Measurements from ENCODE around the gene TMEM164.

TMEM164 gene

DNA sequence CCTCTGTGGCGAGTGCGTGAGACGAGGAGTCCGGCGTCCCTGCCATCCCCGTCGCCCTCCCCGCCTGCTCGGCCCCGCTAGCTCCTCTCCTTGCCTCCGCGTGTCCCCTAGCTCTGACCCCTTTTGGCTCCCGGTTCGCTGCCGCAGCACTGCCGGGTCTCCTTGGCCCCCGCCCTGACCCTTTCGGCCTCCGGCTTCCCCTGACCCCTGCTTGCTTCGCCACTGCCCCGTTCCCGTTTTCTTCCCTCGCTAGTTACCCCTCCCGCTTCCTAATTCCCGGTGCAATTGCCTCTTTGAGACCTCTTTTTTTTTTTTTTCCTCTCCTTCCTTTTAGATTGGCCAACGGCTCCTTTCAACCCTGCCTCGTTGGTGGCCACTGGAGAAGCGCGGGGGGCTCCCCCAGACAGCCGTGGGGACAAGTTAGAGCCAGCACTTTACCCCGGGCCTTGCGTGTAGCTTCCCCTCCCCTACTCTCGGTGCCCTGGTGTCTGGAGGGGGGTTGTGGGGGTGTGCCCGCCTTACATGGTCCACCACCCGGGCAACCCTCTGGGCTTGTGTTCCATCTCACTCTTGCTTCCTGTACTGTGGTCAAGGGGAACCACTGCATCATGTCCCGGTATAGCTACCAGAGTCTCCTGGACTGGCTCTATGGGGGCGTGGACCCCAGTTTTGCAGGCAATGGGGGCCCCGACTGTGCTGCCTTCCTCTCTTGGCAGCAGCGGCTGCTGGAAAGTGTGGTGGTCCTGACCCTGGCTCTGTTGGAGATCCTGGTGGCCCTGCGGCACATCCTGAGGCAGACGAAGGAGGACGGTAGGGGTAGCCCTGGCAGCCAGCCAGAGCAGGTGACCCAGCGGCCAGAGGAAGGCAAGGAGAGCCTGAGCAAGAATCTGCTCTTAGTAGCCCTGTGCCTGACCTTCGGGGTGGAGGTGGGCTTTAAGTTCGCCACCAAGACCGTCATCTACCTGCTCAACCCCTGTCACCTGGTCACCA, 548 bp downstream of the TMEM164 start:
- no peak for DNase-seq (ENCODE audit: low read depth)

DNA sequence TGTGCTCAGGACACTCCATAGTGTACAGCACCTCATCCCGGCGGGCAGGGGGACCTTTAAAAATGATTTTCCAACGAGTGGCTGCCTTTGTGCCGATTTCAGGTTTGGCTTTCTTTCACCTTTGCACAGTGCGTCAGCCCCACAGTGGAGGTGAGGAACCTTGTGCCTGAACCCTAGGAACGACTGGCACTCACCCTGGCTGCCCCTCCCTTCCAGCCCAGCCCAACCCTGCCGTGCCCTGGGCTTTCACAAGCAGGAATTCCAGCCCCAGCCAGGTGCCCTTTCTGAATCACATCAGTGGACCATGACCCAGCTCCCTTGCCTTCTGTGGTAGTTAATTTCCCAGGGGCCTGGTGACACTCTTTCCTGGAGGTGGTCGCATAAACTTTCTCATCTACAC, 1.3 kb downstream of the TMEM164 start:
- DNase-seq (ENCODE audit: low read depth), result no peak

DNA sequence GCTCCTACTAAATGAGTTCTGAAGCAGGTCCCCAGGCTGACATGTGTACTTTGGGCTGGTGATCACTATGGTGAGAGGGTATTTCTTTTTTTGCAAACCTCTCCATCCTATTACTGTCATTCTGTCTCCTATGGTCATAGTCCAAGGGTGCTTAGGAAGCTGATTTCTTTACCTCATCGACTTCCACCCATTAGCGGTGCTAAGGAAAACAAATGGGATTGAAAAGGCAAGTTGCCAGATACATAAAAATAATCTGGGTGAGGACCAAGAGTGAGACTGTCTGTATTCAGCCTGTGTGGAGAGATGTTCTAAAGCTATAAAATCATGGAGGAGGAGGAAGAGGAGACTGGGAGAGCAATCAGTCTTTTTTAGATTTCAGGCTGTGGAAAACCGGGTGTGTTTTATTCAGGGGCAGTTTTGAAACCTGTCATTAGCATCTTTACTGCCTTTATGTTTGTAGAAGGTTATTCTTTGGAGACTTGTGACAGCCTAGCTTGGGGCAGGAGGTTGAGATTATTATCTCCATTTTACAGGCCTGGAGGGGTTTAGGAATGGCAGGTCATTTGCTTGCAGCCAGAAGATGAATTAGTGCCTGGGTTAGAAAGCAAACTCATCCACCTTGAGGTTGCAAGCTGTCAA, 1.9 kb downstream of the TMEM164 start:
- DNase-seq (ENCODE audit: low read depth), result no peak

DNA sequence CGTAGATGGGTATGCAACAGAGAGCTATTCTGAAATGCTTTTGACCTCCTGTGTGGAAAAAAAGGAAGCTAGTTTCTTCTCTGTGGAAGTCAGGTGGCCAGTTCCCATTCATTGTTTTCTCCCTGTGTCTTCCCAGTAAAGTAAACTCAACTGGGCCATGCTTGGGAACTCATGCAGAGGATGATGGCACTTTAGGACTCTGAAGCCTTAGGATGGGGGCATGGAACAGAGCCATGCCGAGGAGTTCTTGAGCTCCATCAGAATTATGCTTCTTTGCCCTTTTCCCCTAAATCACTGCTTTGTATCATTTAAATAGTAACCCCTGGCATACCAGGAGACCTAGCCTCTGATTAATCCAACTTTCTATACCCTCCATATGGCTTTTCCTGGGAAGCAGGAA, 3.2 kb downstream of the TMEM164 start:
- DNase-seq (ENCODE audit: low read depth), result no peak

DNA sequence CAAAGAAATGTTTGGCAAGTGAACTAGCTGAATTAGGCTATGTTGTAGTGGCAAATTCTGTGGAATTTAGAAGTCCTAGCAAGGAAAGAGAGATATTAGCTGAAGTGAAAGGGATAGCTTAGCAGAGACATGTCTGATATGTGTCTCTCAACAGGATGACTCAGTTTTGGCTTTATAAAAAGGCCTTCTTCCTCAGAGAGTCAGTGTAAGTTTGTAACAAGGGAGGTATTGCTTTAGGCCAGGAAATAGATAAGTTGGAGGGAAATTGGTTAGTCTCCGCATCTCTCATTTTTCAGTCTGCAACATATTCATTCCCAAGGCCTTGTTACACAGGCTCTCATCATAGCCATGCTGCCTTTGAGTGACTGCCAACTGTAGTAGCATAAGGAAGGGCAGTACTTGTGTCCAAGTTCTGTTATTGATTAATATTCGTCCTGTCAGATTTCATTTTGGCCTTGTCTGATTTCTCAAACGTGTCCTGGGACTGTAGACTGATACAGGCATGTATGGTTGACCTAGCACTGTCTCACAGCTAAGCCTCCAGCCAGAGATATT, 4.0 kb downstream of the TMEM164 start:
- no peak for DNase-seq (ENCODE audit: low read depth)

DNA sequence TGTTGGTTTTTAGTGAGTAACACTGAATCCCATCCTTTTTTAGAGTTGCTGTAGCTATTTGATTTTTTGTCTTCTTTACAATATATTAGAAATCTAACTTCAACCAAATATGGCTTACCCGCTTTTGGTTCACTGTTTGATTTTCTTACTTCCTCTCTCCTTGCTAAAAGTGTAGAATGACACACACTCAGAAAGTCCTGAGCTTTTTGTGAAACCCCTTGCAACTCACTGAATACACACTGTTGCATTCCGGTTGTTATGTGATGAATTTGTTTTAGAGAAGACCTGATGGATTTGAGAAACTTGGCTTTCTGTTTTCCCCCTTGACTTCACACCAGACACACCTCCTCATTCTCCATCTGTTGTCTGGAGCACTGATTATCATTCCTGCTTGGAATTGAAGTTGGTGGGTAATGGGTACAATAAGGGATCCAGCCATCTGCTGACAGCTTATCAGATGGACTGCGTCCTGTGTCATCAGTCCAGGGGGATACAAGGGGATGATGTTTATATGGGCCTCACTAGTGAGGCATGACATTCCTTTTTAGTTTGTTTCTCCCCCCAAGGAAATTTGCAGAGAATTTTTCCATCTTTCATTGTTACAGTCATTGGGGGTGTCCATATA, 5.2 kb downstream of the TMEM164 start:
- no peak for DNase-seq (ENCODE audit: low read depth)

- no peak for DNase-seq (ENCODE audit: low read depth)
These were observed 10.0 kb downstream of the TMEM164 start for GRCh38 chrX:110012818-110013485.

- DNase-seq (ENCODE audit: low read depth), result no peak
These were observed 11.1 kb downstream of the TMEM164 start for GRCh38 chrX:110013968-110014367.

GRCh38 chrX:110015032-110015431, 12.1 kb downstream of the TMEM164 start:
- no peak for DNase-seq (ENCODE audit: low read depth)

DNA sequence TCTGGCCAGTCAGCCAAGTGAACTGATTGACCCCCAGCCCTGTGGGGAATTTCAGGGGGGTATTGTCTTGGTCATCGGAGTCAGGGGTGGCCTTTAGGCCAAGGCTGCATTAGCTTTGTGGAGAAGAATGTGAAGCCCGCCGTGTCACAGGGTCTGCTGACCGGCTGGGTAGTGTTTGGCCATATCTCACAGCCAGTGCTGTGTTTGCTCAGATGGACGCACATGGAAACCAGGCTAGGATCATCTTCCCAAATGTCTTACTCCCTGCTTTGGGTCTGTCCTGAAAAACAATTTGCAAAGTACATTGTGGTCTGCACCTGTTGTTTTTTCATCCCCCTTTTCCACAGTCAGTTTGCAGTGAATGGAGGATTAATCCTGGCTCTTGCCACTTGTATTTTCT, 13.0 kb downstream of the TMEM164 start:
- DNase-seq (ENCODE audit: low read depth), result no peak

DNA sequence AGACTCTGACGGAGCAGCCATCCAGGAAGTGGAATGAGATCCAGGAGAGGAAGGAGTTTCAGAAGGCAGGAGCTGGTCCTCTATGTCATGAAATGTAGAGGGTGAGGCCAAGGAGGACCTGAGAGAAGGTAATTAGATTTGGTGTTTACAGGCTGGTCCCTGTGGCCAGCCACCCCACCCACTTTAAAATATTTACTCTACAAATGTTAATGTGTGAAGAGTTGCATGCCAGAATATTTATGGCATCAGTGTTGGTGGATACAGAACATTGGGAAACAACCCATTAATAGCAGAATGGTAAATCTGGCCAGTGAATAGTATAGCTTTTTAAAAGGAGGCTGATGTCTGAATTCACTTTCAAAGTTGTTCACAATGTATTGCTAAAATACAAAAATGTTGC, 17.6 kb downstream of the TMEM164 start:
- DNase-seq (ENCODE audit: low read depth), result no peak

DNA sequence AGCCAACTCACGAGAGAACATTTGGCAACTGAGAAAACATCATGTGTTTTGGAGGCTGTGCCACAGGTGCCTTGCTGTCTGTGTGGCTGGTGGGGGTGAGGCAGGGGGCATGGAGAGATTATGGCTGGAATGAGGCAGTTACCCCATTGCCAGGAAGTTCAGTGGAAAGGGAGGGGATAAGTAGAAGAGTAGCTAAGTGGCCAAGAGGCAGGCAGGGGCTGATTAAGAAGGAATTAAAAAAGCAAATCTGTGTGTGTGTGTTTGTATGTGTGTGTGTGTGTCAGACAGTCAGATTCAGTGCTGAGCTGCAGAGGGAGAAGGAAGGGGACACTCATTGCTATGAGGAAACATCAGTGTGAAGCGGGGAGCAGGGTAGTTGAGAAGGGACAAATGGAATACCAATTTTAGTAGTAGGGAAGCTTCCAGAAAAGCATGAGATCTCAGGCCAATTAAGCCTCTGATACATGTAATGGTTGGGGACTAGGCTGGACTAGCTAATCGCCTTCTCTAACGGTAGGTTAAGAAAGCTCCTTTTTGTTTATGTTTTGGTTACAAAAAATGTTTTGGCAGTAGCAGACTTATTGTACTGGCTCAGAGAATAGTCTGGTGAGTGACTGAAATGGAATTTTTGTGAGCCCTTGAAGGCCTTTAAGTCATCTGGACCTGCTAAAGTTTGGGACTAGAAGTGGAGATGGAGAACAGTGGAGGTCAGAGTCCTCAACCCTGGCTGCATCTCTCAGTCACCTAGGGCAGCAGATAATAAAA, 18.5 kb downstream of the TMEM164 start:
- DNase-seq (ENCODE audit: low read depth), result no peak

GRCh38 chrX:110022599-110023448, 19.9 kb downstream of the TMEM164 start:
- no peak for DNase-seq (ENCODE audit: low read depth)

- no peak for DNase-seq (ENCODE audit: low read depth)
These were observed 22.5 kb downstream of the TMEM164 start for GRCh38 chrX:110025395-110025794.

GRCh38 chrX:110026099-110026844, 23.4 kb downstream of the TMEM164 start:
- no peak for DNase-seq (ENCODE audit: low read depth)

DNA sequence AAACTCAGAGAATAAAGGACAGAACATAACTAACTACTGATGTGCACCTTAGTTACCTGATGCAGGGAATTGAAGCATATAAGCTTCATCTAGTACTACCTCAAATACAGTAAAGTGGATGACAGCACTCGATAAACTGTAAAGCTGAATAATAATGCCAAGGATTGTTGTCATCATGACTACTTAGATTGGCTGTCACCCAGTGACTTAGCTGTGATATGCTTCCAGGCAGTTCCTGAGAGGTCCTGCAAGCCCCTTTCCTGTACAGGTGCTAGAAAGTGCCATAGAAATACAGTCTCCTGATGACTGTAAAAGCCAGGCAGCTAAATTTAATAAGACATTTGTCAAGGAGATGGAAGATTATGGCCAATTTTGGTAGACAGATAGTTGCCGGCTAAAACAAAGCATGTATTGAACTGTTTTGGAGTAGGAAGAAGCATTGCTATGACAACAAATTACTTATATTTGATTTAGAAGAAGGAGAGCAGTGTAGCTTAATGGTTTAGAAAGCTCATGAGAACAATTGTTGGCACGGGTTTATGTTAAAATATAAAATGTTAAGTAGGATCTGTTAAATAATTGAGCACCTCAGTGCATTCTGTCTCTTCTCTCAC, 29.7 kb downstream of the TMEM164 start:
- DNase-seq (ENCODE audit: low read depth), result no peak

DNA sequence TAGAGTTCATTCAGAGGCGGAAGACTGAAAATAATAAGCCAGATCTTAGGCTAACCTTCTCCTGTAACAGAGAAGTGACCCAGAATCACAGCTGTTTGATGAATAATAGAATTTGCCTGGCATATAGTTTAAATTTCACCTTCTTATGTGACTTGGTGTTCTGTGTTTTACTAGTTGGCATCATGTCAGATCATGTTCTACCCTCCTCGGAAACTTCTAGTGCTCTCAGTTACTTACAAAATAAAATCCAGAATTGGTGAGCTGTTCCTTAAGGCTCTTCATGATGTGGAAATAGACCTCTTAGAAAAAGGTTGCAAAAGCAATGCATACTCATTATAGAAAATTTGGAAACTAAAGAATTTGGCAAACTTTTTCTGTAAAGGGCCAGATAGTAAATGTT, 31.1 kb downstream of the TMEM164 start:
- DNase-seq (ENCODE audit: low read depth), result no peak

DNA sequence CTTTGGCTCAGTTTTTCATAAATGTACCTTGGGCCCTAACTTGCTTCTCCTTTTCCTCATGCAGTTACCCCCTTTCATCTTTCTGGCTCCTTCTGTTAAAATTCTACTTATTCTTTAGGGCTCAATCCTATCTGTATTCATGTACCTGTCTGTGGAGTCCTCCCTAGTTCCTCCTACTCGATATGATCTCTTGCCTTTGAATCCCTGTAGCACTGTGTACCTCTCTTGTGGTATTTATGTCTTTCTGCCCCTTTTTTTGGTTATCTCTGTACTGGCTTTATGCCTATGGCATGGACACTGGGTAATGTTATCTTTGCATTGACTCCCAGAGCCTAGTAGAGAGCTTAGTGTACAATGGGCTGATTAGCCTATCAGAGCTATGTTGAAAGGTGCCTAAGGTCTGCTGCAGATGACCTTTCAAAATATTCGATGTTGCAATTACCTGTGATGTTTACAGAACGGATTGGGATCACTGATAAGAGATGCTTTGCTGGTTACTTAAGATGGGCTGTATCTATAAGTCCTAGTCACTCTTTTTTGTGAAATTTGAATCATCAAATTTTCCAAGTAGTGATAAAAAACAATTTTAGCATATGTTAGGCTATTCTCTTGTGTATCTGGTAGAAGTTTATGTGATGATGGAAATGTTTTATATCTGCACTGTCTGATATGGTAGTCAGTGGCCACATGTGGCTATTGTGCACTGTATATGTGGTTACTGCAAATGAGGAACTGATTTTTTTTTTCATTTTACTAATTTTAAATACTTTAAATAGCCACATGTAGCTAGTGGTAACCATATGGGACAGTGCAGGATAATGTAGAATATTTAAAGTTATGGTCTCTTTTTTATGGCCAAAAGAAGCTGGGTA, 33.5 kb downstream of the TMEM164 start:
- no peak for DNase-seq (ENCODE audit: low read depth)
